Bronchial epithelial cell (primary cell): ENCODE data around the gene C1orf50. TPM values are rescaled to one million over a fixed set of nuclear protein-coding genes. Genes with fewer than 3 reads are reported as not detected.

Experiments used
- DNase-seq: peaks from one replicate; pipeline ENCODE4 v3.0.0-alpha.2; 2010; ENCODE audit warnings: low read depth
- FAIRE-seq: peaks from 2 replicates; lab custom pipeline; 2011; peaks lifted over from hg19 to GRCh38; lab: Jason Lieb, UNC
- H3K27me3 ChIP-seq: 2 replicates; pipeline ENCODE4 v1.5.1; 2011; ENCODE audit warnings: low read length; ENCODE audit not compliant: control insufficient read depth, insufficient read depth
- H3K36me3 ChIP-seq: 2 replicates; pipeline ENCODE4 v1.5.1; 2011; ENCODE audit warnings: low read length; ENCODE audit not compliant: control insufficient read depth, insufficient read depth
- H3K4me3 ChIP-seq: 2 replicates; pipeline ENCODE4 v1.5.1; 2011; ENCODE audit warnings: mild to moderate bottlenecking, low read depth, low read length, control low read depth
- total RNA-seq: library from RNA; depleted of rRNA; stranded (reverse); fragments of >200 nt; gene quantifications from 2 replicates; pipeline ENCODE4 v1.2.1, GENCODE V29; 2014
- TF ChIP-seq, protein P1 (sequence below): IDR thresholded peaks from 2 replicates; pipeline ENCODE4 v1.5.1; 2011; ENCODE audit warnings: mild to moderate bottlenecking, moderate library complexity, low read length, control low read depth, inconsistent platforms; ENCODE audit not compliant: insufficient read depth, severe bottlenecking

C1orf50 gene
- total RNA-seq, 1 donor from 2014 or later: 9.0 TPM

DNA sequence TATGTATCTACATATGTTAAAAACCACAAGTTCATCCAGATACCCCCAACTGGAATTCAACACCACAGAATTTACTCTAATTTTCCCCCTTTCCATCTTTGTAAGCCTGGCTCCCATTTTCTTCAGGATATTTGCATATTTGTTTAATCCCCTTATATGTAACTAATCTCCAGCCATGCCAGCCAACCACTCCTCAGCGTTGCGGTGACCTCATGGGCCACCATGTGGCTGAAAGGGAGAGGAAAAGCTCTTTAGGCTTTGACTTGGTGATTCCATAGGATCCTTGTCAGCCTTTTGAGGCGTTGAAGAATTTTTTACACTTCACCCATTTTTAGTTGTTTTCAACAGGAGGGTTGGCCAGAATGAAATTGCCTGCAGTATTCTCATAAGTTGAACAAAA, 37.0 kb upstream of the C1orf50 start:
- FAIRE-seq (no peak), DNase-seq (no peak)
- H3K36me3 ChIP-seq: no peaks in the 10 kb centered on the region
- TF ChIP-seq, protein P1, sequence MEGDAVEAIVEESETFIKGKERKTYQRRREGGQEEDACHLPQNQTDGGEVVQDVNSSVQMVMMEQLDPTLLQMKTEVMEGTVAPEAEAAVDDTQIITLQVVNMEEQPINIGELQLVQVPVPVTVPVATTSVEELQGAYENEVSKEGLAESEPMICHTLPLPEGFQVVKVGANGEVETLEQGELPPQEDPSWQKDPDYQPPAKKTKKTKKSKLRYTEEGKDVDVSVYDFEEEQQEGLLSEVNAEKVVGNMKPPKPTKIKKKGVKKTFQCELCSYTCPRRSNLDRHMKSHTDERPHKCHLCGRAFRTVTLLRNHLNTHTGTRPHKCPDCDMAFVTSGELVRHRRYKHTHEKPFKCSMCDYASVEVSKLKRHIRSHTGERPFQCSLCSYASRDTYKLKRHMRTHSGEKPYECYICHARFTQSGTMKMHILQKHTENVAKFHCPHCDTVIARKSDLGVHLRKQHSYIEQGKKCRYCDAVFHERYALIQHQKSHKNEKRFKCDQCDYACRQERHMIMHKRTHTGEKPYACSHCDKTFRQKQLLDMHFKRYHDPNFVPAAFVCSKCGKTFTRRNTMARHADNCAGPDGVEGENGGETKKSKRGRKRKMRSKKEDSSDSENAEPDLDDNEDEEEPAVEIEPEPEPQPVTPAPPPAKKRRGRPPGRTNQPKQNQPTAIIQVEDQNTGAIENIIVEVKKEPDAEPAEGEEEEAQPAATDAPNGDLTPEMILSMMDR: no peak
- H3K4me3 ChIP-seq: no peak overlapping the region
- H3K27me3 ChIP-seq: no peaks in the 10 kb centered on the region

DNA sequence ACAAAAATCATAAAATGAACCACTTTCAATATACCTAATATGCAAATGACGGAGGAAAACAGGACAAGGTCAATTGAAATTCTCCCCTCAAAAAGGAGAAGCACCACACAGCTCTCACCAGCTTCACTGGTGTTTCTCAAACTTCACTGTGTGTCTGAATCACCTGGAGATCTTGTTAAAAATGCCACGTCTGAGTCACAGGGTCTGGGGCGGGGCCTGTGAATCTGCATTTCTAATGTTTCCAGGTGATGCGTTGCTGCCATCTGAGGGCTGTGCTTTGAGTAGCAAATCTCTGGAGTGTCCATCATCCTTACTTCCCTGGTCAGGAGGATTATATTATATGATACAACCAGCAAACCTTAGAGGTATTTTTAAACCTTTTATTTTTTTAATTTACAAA, 36.1 kb upstream of the C1orf50 start:
- FAIRE-seq: no peak
- DNase-seq: peak; percentile 63
- no peak overlapping the region for H3K4me3 ChIP-seq

DNA sequence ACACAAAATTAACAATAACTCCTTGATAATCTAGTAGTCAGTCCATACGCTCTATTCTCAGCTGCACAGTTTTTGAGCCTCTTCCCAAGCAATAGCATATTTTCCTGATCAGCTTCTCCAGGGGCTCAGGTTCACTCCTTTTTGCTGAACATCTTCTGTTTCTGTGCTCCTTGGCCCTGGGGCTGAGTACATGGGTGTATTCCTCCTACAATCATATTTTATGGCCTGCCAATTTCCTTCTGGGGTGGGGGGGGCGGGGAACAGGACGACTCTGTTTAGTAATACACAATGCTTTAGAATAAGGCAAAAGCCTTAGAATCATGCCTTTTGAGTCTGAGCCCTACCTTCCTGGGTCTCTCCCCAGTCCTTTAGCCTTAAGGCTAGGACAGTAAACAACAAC, 35.5 kb upstream of the C1orf50 start:
- FAIRE-seq (no peak), DNase-seq (no peak)
- no peak overlapping the region for H3K4me3 ChIP-seq
- no peaks in the 10 kb centered on the region for H3K36me3 ChIP-seq
- no peaks in the 10 kb centered on the region for H3K27me3 ChIP-seq
- TF ChIP-seq, protein P1: no peak

More for the DNA sequence above, 36.1 kb upstream of the C1orf50 start:
- no peaks in the 10 kb centered on the region for H3K36me3 ChIP-seq
- H3K27me3 ChIP-seq: no peaks in the 10 kb centered on the region
- TF ChIP-seq, protein P1: peak; percentile 23

DNA sequence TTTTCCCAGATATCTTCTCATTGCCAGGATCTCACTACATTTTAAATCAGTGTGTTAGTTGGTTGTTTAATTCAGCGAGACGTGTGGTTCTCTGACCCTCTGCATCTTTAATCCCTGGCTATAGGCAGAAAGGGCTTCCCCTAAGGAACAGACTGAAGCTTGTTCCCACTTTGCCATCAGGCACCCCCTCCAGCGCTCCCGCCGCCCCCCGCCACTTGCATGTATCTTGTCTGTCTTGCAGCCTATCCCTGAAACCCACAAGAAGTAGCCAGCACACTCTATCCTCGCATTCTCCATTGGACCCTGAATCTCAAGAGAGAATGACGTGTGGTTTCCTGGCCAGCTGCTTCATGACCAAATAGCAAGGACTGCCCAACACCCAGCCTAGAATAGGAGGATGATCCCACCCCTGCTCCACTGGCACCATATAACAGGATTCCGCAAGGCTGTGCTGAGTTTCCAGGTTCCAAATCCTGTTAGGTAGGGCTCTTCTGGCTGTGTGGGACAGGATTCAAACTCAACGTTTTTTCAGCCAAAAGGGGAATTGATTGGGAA, 34.8 kb upstream of the C1orf50 start:
- DNase-seq (no peak), FAIRE-seq (peak; percentile 32)
- no peaks in the 10 kb centered on the region for H3K36me3 ChIP-seq
- no peaks in the 10 kb centered on the region for H3K27me3 ChIP-seq
- no peak overlapping the region for H3K4me3 ChIP-seq
- TF ChIP-seq, protein P1: no peak

DNA sequence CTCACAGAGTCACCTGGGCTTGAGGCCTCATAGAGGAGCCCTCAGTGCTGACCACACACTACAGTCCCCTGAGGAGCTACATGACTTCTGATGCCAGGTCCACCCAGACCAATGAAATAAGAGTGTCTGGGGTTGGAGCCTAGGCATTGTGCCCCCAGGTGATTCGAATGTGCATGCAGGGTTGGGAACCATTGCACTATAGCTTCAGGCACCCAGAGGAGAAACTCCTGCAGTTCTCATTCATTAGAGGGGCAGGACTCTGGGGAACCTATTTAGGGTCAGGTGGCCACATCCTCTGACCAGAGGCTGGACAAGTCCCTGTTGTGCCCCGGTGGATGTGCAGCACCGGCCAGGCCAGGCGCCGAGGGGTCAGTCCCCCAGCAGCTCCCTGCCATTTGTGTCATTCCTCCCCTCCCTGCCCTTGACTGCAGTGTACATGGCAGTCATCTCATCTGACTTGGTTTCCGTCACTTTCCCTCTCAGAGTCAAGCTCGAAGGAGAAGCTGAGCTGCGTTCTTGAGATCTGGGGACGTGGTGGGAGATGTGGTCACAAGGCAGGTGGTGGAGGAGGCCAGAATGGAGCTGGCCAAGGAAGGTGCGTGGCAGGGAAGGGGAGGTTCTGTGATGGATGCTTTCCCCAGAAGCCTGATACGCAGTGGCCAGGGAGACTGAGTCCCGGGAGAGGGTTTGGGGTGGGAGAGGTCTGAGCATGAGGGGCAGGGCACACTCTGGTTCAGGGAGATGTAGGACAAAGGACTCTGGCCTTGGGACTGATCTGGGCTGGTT, 33.4 kb upstream of the C1orf50 start:
- no peak overlapping the region for H3K4me3 ChIP-seq
- FAIRE-seq: peak; percentile 88
- H3K36me3 ChIP-seq: no peaks in the 10 kb centered on the region
- TF ChIP-seq, protein P1: no peak
- H3K27me3 ChIP-seq: no peaks in the 10 kb centered on the region
- no peak for DNase-seq
